HS-5 (cell line): ENCODE data around the gene DEFB132.

Source experiments
- DNase-seq: peaks from one replicate; pipeline ENCODE4 v3.0.0-alpha.2; 2012; ENCODE audit warnings: low read depth

The DEFB132 gene

DNA sequence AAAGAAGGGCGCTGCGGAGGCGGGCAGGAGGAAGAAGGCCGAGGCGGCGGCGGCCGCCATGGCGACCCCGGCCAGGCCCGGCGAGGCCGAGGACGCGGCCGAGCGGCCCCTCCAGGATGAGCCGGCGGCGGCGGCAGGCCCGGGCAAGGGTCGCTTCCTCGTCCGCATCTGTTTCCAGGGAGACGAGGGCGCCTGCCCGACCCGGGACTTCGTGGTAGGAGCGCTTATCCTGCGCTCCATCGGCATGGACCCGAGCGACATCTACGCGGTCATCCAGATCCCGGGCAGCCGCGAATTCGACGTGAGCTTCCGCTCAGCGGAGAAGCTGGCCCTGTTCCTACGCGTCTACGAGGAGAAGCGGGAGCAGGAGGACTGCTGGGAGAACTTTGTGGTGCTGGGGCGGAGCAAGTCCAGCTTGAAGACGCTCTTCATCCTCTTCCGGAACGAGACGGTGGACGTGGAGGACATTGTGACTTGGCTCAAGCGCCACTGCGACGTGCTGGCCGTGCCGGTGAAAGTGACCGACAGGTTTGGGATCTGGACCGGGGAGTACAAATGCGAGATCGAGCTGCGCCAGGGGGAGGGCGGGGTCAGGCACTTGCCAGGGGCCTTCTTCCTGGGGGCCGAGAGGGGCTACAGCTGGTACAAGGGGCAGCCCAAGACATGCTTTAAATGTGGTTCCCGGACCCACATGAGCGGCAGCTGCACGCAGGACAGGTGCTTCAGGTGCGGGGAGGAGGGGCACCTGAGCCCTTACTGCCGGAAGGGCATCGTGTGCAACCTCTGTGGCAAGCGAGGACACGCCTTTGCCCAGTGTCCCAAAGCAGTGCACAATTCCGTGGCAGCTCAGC is 40.6 kb downstream of the DEFB132 start:
- DNase-seq, result peak; percentile 58

DNA sequence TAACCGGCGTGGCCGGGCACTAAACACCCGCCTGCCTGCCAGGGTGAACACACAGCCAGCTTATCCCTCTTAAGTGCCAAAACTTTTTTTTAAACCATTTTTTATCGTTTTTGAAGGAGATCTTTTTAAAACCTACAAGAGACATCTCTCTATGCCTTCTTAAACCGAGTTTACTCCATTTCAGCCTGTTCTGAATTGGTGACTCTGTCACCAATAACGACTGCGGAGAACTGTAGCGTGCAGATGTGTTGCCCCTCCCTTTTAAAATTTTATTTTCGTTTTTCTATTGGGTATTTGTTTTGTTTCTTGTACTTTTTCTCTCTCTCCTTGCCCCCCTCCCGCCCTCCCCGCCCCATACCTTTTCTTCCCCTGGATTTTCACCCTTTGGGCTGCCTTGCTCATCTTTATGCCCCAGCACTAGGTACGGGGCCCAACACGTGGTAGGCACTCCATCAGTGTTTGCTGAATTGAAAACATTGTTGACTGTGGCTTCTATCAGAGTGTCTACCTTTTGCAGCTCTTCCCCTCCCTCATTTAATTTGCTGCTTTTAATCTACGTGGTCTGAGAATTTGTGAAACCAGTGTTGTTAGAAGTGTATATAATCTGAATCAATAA is 41.4 kb downstream of the DEFB132 start:
- no peak for DNase-seq

DNA sequence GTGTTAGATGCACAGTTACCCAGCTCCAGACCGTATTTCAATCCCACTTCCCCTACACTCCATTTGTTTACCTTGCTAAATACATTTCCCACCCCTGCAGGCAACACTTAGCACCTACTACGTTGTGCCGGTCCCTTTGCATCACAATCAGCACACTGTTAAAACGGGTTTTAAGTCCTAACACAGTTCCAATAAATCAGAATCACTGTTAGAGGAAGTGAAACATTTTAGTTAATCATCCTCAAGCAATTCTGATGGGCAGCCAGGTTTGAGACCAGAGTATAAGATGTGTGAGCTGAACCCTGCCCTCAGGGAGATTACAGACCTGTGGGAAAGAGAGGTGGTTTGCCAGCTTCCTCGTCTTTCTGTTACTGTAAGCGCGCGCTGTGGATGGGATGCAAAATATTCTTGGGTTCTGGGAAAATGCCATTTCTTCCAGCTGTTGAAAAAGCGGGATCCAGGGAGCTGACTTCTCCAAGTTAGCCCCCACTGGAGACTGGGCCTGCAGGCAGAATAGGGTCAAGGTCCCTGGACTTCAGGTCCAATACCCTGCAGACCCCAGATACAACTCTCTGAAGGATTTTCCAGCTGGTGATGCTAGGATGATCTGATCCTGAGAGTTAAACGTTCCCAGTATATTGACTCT is 42.9 kb downstream of the DEFB132 start:
- DNase-seq, result no peak

DNA sequence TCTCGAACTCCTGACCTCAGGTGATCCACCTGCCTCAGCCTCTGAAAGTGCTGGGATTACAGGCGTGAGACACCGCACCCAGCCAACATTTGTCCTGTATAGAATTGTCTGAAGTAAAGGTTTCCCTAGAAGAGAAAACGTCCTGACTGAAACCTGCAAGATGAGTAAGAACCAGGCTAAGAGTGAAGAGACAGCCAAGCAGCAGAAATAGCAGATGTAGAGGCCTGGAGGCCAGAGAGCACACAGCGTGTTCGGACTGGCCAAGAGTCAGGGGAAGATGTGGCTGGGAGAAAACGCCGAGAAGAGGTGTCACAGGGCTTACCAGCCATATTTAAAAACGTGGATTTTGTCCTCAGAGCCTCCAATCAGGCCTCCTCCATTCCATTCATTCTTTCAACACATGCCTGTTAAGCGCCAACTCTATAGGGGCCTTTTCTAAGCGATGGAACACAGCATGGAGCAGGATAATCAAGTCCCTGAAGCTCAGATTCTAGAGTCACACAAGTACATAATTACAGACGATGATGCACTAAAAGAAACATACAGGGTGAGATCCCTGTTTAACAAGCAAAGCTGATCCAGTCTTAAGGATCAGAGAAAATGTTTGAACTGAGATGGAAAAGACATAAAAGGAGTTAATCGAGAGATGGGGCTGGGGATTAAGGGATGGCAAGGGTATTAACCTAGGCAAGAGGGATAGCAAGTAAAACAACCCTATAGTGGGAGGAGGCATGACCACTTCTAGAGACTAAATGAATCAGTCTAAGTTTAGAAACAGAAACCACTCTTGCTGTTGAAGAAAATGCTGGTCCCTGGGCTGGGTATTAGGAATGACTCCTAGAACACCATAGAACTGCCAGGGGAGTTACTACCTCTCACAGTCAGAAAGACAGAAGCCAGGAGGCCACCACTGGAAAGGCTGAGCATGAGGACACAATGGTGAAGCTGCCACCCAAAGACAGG is 44.6 kb downstream of the DEFB132 start:
- no peak for DNase-seq

DNA sequence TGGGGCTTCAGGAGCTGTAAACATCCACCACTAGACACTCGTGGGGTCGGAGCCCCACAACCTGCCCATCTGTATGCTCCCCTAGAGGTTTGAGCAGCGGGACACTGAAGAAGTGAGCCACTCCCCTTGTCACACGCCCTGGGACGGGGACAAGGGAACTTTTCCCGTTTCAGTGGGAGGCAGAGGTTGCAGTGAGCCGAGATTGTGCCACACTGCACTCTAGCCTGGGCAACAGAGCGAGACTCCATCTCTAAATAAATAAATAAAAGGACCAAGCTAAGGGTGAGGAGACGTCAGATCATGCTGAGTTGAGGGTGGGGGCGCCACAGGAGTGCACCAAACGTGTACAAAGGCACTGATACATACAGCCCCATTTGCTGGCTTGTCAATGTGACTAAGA is 48.2 kb downstream of the DEFB132 start:
- DNase-seq, result no peak

DNA sequence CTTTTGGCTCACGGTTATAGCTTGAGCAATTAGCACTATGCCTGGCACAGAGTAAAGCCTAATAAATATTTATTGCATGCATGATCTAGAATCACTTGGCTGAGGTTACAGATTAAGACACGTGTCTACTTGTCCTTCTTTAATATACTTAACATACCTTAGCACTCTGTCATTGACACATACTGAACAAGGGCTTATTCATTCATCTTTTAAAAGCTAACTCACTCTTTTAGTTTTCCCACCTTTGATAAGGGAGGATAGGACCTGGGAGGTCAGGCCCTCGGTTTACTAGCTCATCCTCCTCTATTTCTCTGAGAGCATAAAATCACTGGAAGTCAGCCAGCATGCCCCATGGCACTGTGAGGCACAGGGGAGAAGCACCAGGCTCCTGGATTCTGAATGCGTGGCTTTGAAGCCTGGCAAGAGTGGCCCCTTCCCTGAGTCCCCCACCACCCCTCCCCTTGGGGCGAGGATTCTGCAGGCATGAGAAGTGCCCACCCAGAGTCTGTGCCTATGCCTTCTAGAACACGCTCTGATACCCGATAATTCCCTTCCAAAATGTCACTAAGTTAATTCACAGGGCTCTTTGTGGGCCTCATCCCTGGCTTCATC is 51.0 kb downstream of the DEFB132 start:
- DNase-seq, result no peak

DNA sequence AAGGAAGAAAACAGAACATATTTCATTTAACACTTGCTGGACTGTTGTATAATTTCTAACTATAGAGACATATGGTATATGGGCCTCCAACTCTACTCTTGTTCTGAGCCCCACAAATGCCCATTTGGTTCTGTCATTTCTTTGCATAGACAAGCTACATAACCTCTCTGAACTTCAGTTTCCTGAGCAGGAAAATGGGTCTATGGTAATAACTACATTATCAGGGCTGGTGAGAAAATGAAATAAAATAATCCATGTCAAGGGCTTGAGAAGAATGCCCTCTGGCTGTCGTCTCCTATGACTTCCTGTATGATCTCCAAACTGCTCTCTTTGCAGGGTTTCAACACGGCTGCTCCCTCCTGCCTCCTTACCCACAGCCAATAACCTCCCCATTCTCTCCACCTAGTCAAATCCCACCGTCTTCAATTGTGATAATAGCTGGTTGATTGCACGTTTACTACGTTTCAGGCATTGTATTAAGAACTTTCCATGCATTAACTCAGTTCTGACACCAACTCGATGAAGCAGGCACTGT is 51.8 kb downstream of the DEFB132 start:
- no peak for DNase-seq

DNA sequence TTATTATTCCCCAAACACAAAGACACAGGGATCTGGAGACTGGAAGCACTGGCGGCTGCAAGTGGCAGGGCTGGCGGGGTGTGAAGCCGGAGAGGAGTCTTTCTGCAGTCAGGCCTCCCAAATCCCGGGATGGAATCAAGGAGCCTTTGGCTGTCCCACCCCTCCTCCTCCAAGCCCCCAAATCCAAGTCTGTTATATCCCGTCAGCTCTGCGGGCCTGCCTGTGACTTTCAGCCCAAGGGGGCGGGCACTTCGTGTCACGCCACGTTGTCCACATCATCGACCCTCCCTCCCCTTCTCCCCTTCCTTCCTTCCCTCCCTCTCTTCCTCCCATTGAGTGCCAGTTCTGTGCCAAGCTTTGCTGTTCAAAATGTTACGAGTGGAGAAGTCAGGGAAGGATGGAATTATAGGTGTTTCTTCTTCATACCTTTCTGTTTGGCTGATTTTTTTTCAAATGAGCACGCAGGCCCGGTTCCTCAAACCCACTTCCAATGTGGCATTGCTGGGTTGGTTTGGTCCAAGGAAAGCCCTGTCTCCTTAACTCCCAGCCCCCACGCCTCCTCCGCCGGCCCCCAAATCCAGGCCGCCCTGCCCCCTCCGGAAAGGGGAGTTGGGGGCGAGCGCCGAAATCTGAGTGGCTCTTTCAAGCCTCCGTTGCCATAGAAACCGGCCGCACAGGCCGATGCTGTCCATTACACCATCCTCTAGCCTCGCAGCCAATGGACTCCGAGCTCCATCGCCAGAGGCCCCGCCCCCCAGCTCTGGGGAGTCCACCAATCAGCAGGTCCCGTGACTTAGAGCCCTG is 52.5 kb downstream of the DEFB132 start:
- no peak for DNase-seq

DNA sequence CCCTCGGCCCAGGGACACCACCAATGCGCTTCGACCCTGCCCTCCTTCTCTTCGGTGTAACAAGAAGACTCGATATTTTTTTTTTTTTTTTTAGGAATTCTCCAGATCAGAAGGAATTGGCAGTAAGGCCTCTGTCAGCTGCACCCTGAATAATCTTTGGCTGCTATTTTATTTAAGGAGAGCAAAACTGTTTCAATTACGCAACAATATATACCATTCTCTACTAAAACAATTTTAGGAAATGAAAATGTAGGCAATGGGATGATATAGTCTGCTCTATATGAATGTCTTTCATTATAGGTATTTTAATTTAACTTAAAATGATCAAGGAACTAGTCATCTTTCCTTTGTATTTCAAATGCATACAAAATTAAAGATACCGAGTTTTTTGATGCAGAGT is 53.1 kb downstream of the DEFB132 start:
- no peak for DNase-seq
